GM21576 (cell line): Measurements from ENCODE around the gene PARD6B.
"Not testable (repeated sequence)": the region's sequence is repeated elsewhere in the genome, so short reads cannot be mapped to it uniquely, and the experiment has no call there.

Experiments used
- ATAC-seq: cut with Tn5 transposase; IDR thresholded peaks from one replicate; pipeline ENCODE4 v1.9.1; 2021; ENCODE audit warnings: mild to moderate bottlenecking, moderate library complexity; ENCODE audit not compliant: unreplicated experiment

The PARD6B gene

DNA sequence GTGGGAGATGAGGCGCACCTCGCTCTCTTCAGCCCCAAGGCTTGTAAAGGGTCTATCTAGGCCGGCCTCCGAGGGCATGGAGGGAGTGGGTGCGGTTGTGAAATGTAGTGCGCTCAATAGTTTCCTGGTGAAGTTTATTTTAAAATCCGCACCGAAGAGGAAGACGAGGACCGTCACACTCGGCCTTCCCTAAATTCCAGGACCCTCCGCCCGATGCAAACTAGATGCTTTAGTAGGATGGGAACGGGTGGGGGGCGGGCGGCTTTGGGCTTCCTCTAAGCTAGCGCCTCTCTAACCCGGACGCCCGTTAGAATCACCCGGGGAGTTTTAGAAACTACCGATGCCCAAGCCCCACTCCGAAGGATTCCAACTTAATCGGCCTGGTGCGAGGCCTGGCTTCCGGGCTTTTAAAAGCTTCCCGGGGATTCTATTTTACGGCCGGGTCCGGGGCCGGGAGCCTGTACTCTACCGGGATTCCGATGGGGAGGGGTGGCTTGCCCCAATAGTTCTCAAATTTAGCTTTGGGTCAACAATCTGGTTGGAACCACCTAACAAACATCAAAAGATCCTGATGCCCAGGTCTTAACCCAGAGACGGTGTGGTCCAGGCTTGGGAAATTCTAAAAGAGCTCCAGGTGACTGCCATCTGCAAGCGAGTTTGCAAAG, 62.9 kb downstream of the PARD6B start:
- peak; percentile 3 for ATAC-seq

DNA sequence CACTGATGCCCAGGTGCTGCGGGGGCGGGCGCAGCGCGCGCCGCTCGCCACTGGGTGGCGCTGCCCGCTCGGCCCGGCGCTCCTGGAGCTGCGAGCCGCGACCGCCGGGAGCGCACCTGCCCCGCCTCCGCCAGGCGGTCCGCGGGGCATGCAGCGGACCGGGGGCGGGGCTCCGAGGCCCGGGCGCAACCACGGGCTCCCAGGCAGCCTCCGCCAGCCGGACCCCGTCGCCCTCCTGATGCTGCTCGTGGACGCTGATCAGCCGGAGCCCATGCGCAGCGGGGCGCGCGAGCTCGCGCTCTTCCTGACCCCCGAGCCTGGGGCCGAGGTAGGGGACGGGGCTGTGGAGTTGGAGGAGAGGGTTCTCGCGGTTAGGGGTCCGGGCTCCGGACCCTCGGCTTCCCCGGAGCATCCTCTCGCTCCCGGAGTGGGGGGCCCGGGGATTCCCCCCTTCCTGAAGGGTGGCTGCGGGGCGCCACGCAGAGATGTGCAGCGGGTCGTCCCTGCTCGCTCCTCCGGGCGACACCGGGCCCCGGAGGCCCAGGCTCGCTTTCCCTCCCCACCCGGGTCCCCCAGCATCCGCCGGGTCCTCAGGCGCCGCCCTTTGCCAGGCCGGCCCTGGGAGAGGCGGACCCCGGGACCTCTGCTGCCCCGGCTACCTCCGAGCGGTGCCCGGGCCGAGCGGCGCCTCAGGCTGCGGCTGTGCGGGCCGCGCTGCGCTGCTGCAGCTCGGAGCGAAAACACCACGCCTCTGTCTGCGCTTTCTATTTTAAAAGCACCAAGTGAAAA, 63.7 kb downstream of the PARD6B start, which contains the start of gene BCAS4:
Gene BCAS4, plus strand, starts transcription at position 216 of the 789 bp plus-strand sequence. Its CDS starts 23 bp downstream, at position 239.
- ATAC-seq, result peak; percentile 49

DNA sequence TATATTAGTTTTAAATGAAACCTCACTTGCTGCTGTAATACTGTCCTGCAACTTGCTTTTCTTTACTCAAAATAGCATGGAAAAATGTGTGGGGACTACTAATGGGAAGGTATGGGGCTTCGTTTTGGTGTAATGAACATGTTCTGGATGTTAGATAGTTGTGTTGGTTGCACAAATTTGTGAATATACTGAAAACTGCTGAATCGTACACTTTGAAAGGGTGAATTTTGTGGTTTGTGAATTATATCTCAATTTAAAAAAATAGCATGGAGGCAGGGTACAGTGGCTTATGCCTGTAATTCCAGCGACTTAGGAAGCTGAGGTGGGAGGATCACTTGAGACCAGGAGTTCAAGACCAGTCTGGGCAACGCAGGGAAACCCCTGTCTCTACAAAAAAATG, 65.8 kb downstream of the PARD6B start:
- no peak for ATAC-seq

DNA sequence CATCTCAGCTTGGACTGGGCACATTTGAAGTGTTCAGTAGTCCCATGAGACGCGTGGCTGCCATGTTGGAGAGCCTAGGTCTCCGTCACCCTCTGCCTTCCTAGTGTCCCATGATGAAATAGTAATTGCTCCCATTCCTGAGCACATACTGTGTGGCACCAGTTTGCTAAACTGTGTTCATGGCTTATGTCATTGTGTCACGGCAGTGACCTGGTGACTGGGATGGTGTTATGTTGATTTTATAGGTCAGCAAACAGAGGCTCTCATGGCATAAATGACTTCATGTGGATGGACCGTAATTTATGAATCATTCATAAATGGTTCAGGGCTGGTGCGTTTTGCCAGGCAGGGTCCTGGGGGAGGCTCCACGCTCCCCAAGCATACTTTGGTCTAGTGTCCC, 67.3 kb downstream of the PARD6B start:
- no peak for ATAC-seq

DNA sequence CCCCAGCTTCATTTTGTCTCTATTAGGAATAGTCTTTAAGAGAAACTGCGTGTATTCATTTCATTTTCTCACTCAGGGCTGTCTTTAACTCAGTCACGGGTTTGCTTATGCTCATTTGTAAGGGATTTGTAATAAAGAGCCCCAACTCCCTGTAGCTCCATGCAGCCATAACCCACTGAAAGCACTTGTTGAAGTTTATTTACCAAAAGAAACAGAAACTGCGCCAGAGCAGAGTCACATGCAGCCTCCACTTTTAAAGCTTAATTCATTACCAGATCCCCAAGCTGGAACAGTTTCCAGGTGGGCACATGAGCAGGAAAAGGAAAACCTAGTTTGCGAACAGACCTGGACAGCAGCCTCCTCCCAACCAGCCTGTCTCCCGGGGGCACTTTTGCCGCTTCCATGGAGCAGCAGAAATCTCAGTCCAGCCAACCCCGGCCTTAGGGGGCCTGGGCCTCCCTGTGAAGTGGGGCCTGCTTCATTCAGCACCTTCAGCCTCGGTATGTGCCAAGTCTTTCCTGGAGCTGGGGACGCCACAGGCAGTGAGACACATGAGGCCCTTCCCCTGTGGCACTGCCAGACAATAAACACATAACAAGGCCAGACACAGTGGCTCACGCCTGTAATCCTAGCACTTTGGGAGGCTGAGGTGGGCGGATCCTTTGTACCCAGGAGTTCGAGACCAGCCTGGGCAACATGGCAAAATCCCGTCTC, 68.0 kb downstream of the PARD6B start:
- ATAC-seq, result no peak

DNA sequence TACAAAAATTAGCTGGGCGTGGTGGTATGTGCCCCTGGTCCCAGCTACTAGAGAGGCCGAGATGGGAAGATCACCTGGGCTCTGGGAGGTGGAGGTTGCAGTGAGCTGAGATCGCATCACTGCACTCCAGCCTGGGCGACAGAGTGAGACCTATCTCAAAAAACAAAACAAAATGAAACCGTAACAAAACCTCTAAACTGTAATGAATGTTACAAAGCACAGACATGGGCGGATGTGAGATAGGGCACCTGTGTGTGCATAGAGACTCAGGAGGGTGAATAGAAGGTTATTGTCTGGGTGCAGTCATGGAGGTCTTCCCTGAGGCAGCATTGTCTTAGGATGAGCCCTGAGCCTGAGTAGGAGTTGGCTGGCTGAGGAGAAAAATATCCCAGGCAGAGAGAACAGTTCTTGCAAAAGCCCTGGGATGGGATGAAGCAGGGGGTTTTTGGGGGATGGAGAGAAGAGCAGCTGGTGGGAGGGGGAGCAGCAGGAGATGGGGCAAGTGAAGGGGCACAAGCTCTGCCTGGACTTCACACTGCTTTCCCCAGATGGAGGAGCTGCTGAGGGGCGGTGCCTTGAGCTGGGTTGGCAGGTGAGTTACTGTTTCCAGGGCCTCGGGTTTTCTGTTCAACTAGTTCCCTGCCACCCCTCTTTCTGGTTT, 68.6 kb downstream of the PARD6B start:
- ATAC-seq, result peak; percentile 40

DNA sequence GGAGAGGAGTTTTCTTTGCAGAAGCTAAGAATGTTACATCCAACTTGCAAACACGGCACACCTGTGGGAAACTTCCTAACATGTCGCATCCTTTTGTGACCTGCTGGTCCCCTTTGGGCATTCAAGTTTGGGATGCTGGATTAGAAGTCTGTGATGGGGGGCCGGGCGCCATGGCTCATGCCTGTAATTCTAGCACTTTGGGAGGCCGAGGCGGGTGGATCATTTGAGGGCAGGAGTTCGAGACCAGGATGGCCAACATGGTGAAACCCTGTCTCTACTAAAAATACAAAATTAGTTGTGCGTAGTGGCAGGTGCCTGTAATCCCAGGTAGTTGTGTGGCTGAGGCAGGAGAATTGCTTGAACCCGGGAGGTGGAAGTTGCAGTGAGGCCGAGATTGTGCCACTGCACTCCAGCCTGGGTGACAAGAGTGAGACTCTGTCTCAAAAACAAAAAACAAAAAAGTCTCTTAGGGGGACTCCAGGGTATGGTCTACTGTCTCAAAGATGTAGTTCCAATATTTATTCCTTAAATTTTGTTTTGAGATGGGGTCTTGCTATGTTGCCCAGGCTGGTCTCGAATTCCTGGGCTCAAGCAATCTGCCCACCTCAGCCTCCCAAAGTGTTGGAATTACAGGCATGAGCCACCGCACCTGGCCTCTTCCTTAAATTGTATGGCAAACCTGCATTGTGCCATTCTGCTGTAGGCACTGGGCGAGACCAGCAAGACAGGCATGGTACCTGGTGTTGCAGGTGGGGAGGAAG, 69.8 kb downstream of the PARD6B start:
- ATAC-seq, result not testable (repeated sequence)

DNA sequence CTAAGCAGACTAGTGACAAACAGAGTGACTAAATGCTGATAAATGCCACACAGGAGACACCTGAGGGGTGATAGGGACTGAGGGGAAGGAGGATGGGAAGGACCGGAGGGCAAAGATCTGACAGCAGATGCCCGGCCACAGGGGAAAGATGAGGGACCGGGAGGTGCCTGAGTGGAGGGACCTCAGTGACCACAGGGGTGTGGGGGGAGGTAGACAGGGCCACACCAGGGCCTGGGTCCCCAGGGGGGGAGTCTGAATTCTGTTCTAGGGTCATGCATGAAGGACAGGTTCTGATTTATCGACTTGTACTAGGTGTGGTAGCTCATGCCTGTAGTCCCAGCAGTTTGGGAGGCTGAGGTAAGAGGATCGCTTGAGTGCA, 70.4 kb downstream of the PARD6B start:
- no peak for ATAC-seq

DNA sequence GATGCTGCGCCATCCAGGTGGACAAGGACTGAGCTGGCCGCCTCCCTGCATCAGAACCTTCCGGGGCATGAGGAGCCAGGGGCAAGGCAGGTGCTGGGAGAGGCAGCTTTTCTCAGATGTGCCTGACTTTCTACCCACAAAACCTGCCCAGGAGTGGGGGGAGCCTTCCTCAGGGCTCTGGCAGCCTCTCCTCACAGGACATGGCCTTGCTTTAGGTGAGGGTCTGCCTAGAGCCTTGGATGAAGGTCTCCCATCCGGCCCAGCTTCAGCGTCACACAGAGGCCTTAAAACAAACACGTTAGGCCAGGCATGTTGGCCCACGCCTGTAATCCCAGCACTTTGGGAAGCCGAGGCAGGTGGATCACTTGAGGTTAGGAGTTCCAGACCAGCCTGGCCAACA, 70.9 kb downstream of the PARD6B start:
- ATAC-seq, result no peak

DNA sequence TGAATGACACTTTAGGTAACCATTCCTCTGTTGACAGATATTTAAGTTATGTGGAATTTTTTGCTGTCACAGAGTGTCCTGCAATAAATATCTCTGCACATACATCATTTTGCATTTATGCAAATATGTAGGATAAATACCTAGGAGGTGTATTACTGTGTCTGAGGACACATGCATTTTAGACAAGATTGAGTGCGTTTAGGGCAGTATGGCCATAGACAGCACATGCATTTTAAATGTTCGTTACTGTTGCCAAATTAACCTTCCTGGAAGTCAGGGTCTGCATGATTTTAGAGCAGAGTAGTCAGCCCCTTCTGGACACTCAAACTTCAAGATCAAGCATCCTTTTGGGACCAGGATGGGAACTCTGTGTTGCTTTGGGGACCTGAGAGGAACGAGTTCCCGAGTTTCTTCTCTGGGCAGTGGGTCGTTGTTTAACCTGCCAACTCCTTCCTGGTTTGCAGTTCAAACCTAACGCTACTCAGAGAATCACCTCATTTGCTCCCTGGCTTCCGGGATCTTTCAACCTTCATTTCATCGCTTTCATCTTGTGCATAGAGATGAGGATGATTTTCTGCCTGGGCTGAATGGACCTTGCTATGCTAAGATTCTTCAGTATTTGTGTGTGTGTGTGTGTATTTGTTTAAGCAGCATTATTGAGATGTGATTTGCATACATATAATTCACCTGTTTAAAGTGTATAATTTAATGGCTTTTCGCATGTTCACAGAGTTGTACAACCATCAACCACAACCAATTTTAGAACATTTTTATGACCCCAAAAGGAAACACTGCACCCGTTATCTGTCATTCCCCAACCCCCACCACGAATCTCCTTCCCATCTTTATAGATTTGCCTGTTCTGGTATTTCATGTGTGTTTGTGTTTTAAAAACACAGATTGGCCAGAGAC, 73.3 kb downstream of the PARD6B start:
- no peak for ATAC-seq

DNA sequence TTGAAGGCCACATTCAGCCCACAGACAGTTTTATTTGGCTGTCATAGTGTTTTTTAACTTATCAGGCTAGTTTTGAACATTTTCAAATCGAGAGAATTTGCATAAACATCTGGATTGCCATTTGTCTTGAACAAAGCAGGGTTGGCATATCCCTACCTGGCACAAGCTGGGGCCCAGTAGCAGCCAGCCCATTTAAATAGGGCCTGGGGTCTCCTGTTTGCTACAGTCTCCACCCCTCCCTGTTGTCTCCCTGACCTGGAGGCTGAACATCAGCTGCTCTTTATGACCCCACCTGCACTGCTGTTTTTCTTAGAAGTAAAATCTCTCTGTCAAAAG, 73.9 kb downstream of the PARD6B start:
- ATAC-seq, result no peak

DNA sequence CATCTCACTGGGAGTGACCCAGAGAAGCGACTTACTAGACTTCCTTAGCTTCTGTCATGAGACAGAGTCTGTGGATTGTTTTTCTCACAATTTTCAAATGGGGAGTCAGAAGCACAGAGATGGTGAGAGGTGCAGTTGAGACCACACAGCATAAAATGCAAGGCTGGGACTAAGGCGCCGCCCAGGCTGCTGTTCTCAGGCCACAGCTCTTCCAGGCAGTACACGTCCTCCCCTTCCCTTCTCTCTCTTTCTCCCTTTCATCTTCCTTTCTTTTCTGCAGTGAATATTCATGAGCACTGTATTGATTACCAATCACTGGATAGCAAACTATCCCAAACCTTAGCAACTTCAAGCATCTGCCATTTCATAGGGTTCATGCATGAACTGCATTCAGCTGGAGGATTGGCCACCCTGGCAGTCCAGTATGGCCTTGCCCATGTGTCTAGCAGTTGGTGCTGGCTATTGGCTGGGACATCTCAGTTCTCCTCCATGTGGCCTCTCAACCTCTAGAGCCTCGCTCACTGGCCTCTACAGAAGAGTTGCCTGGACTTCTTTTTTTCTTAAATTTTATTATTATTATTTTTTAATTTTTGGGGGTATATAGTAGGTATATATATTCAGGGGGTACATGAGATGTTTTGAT, 74.9 kb downstream of the PARD6B start:
- no peak for ATAC-seq
